Prostate gland (tissue), 2 donors: ENCODE measurements around the gene KLHL33. TPM values are rescaled to one million over a fixed set of nuclear protein-coding genes. Genes with fewer than 3 reads are reported as not detected.

ENCODE experiments used
- DNase-seq: peaks from one replicate; pipeline ENCODE4 v3.0.0-alpha.2; 2019; ENCODE audit warnings: low spot score
- H3K27ac ChIP-seq, 2 donors: fragments of 200-600 bp; sonication (generic); 2 replicates each; pipeline ENCODE4 v1.5.1; 2017 to 2019
- H3K27me3 ChIP-seq: fragments of 200-600 bp; sonication (generic); replicated peaks from 2 replicates; pipeline ENCODE4 v1.5.1; 2019; ENCODE audit not compliant: insufficient read depth
- H3K36me3 ChIP-seq, 2 donors: fragments of 200-600 bp; sonication (generic); 1 replicate in 1 of 2; 2 replicates in 1 of 2; pipeline versions ENCODE4 v1.5.1 to v1.8.1; 2017 to 2019
- H3K4me1 ChIP-seq: fragments of 200-600 bp; sonication (generic); replicated peaks from 2 replicates; pipeline ENCODE4 v1.5.1; 2019
- H3K4me3 ChIP-seq, 2 donors: fragments of 200-600 bp; sonication (generic); 2 replicates each; pipeline ENCODE4 v1.5.1; 2017 to 2019
- H3K9me3 ChIP-seq: fragments of 200-600 bp; sonication (generic); 2 replicates; pipeline ENCODE4 v1.5.1; 2017
- CTCF ChIP-seq, 4 experiments: fragments of 200-600 bp in 2 of 4; fragments of 450-650 bp in 2 of 4; sonication (generic) in 2 of 4; IDR thresholded peaks; 1 replicate in 3 of 4; 2 replicates in 1 of 4; pipeline ENCODE4 v1.5.1; 2016 to 2019; ENCODE audit warnings: antibody characterized with exemption in 4 of 4, mild to moderate bottlenecking in 2 of 4, moderate library complexity in 2 of 4
- POLR2A ChIP-seq: fragments of 450-650 bp; IDR thresholded peaks from one replicate; pipeline ENCODE4 v1.6.1; 2016; ENCODE audit warnings: antibody characterized with exemption, mild to moderate bottlenecking
- POLR2AphosphoS5 ChIP-seq: sonication (generic); formaldehyde crosslinking; IDR thresholded peaks from one replicate; pipeline ENCODE4 v1.6.1; 2017; ENCODE audit warnings: antibody characterized with exemption
- WGBS: methylation state at CpG from one replicate; pipeline ENCODE4 v1.1.5; 2018; 5-methylcytosine and 5-hydroxymethylcytosine counted together
- intact Hi-C: fragments of 100-400 bp; cut with DNase I; formaldehyde crosslinking; loops from one replicate; pipeline ENCODE4 v1.14.2; 2022
- total RNA-seq, 2 donors: library from RNA; depleted of rRNA; stranded (reverse); fragments of >200 nt; gene quantifications; one replicate each; pipeline ENCODE4 v1.1.0, GENCODE V29; 2016

The KLHL33 gene
- total RNA-seq, 2 donors from 2014 or later = 0.77 to 1.7 TPM

- Histone ChIP-seq H3K27me3 (no peaks in the 10 kb centered on the region), H3K9me3 (no peaks in the 10 kb centered on the region), H3K36me3 (peaks cover 20 to 35% of the 10 kb centered on the region in 2 donors), H3K27ac (no peak overlapping the region), H3K4me3 (no peak overlapping the region), H3K4me1 (no peaks in the 10 kb centered on the region)
- TF ChIP-seq POLR2AphosphoS5 (no peak), CTCF (IDR thresholded peaks at IDR 0.05) (no peak), POLR2A (no peak)
- DNase-seq = no peak
- intact Hi-C loops = no loop called here
- 95% methylated on average over 4 of the region's 4 CpGs for WGBS
These were observed 44.5 kb downstream of the KLHL33 start for GRCh38 chr14:20391505-20391904.

- DNase-seq = no peak
- WGBS = 57% methylated on average over 4 of the region's 4 CpGs
- peaks cover 36 to 52% of the 10 kb centered on the region in 2 donors for H3K36me3 ChIP-seq
These were observed 47.8 kb downstream of the KLHL33 start for GRCh38 chr14:20388159-20388558.

GRCh38 chr14:20387576-20387975 is 48.4 kb downstream of the KLHL33 start:
- intact Hi-C loops = no loop called here
- Histone ChIP-seq H3K36me3 (peaks cover 40 to 57% of the 10 kb centered on the region in 2 donors), H3K27ac (no peak overlapping the region), H3K27me3 (no peaks in the 10 kb centered on the region), H3K4me1 (no peaks in the 10 kb centered on the region), H3K4me3 (no peak overlapping the region), H3K9me3 (no peaks in the 10 kb centered on the region)
- DNase-seq = no peak
- no peak for TF ChIP-seq CTCF (IDR thresholded peaks at IDR 0.05)
- no peak for TF ChIP-seq POLR2A
- no peak for TF ChIP-seq POLR2AphosphoS5
- 92% methylated on average over 6 of the region's 6 CpGs for WGBS

More at GRCh38 chr14:20388159-20388558, 47.8 kb downstream of the KLHL33 start:
- H3K4me3 ChIP-seq = no peak overlapping the region
- TF ChIP-seq POLR2AphosphoS5 (no peak), CTCF (IDR thresholded peaks at IDR 0.05) (no peak), POLR2A (no peak)
- no peak overlapping the region for H3K27ac ChIP-seq
- H3K9me3 ChIP-seq = no peaks in the 10 kb centered on the region
- intact Hi-C loops = no loop called here
- H3K4me1 ChIP-seq = no peaks in the 10 kb centered on the region
- H3K27me3 ChIP-seq = no peaks in the 10 kb centered on the region

GRCh38 chr14:20386276-20386855 is 49.6 kb downstream of the KLHL33 start:
- TF ChIP-seq POLR2AphosphoS5 (no peak), POLR2A (no peak), CTCF (IDR thresholded peaks at IDR 0.05) (no peak)
- Histone ChIP-seq H3K27ac (no peak overlapping the region), H3K27me3 (no peaks in the 10 kb centered on the region), H3K4me3 (no peak overlapping the region), H3K9me3 (no peaks in the 10 kb centered on the region), H3K4me1 (no peaks in the 10 kb centered on the region), H3K36me3 (peaks cover 50 to 66% of the 10 kb centered on the region in 2 donors)
- 97% methylated on average over 17 of the region's 17 CpGs for WGBS
- intact Hi-C loops = no loop called here
- no peak for DNase-seq

- Histone ChIP-seq H3K36me3 (peaks cover 38 to 73% of the 10 kb centered on the region in 2 donors), H3K4me1 (no peaks in the 10 kb centered on the region), H3K4me3 (no peak overlapping the region), H3K27ac (no peak overlapping the region), H3K27me3 (no peaks in the 10 kb centered on the region), H3K9me3 (no peaks in the 10 kb centered on the region)
- no peak for TF ChIP-seq CTCF (IDR thresholded peaks at IDR 0.05)
- no peak for TF ChIP-seq POLR2A
- no peak for TF ChIP-seq POLR2AphosphoS5
- no peak for DNase-seq
- 87% methylated on average over 5 of the region's 5 CpGs for WGBS
- intact Hi-C loops = no loop called here
These were observed 51.1 kb downstream of the KLHL33 start for GRCh38 chr14:20384886-20385285.
